Naive B cell (primary cell): Measurements from ENCODE around the gene ELFN2. TPM values are rescaled to one million over a fixed set of nuclear protein-coding genes. Genes with fewer than 3 reads are reported as not detected.
A peak's percentile ranks its signal among the peaks of the same experiment; 100 is the strongest.

Experiments
- ATAC-seq, 2 donors: fragments of 150-1000 bp; cut with Tn5 transposase; 2 replicates each; pipeline ENCODE4 v1.10.0; 2021; ENCODE audit warnings: low read depth in 2 of 2, mild to moderate bottlenecking in 2 of 2, moderate library complexity in 2 of 2
- DNase-seq: peaks from one replicate; pipeline ENCODE4 v3.0.0; 2022
- H3K27ac Mint-ChIP-seq, 6 donors: one replicate each; pipeline ENCODE4 v1.8.0; 2020 to 2022; ENCODE audit warnings: mild to moderate bottlenecking in 6 of 6, mixed read lengths in 6 of 6, moderate library complexity in 5 of 6, inconsistent platforms in 2 of 6
- H3K27me3 Mint-ChIP-seq, 3 donors: one replicate each; pipeline ENCODE4 v1.8.0; 2021 to 2022; ENCODE audit warnings: mixed read lengths in 3 of 3, mild to moderate bottlenecking in 1 of 3
- H3K36me3 Mint-ChIP-seq, 2 donors: one replicate each; pipeline ENCODE4 v1.8.0; 2020 to 2022; ENCODE audit warnings: mixed read lengths in 2 of 2, inconsistent platforms in 1 of 2, mild to moderate bottlenecking in 1 of 2
- H3K4me1 Mint-ChIP-seq, 3 donors: one replicate each; pipeline ENCODE4 v1.8.0; 2020 to 2022; ENCODE audit warnings: mixed read lengths in 3 of 3, inconsistent platforms in 1 of 3, mild to moderate bottlenecking in 1 of 3, moderate library complexity in 1 of 3
- H3K4me3 Mint-ChIP-seq, 8 donors: one replicate each; pipeline ENCODE4 v1.8.0; 2020 to 2022; ENCODE audit warnings: mild to moderate bottlenecking in 8 of 8, mixed read lengths in 8 of 8, moderate library complexity in 8 of 8, inconsistent platforms in 2 of 8
- H3K9me3 Mint-ChIP-seq, 7 donors: one replicate each; pipeline ENCODE4 v1.8.0; 2020 to 2022; ENCODE audit warnings: mixed read lengths in 7 of 7, mild to moderate bottlenecking in 5 of 7, inconsistent platforms in 2 of 7, moderate library complexity in 1 of 7
- polyA plus RNA-seq, 6 donors: library from polyadenylated mRNA; unstranded; fragments of 300-500 nt; fragmentation: Illumina TruSeq; gene quantifications; one replicate each; pipeline ENCODE4 v1.2.3, GENCODE V29; 2021; ENCODE audit warnings: low read depth in 6 of 6

ELFN2 gene
- polyA plus RNA-seq, 6 donors from 2014 or later, result not detected

DNA sequence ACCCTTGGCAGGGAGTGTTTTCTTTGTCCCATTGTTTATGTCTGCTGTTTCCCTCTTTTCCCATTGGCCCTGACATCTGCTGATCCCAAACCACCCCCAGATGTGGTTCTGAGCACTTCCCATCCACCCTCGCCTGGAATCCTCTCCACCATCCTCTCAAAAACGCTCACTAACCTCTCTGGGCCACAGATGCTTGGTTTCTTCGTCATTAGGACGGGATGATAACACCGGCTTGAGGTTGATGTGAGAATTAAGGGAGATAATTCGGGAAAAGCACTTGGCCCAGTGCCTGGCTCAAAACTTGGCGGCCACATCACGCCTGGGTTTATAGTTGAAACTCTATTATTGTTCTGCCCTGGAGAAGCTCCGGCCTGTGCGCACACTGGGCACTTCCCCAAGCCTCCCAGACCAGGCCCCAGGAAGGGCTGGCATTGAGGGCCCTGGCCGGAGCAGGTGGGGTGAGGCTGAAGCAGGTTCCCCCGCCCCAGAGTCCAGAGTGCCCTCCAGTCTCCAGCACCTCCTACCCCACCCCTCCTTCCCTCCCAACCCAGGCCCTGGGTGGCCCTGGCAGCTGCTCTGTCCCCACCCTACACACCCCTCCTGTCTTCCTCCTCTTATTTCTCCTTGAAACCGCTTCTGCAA is 81.3 kb downstream of the ELFN2 start:
- DNase-seq, result no peak
- no peak overlapping the region for H3K4me3 Mint-ChIP-seq
- ATAC-seq, result no peak
- peak overlapping the region in 1 of 6 donors; percentile 49 for H3K27ac Mint-ChIP-seq
- no peaks in the 10 kb centered on the region for H3K36me3 Mint-ChIP-seq
- H3K9me3 Mint-ChIP-seq, result no peaks in the 10 kb centered on the region
- peaks cover 0 to 5% (median 0%) of the 10 kb centered on the region in 3 donors for H3K4me1 Mint-ChIP-seq
- peaks cover 0 to 34% (median 30%) of the 10 kb centered on the region in 3 donors for H3K27me3 Mint-ChIP-seq

DNA sequence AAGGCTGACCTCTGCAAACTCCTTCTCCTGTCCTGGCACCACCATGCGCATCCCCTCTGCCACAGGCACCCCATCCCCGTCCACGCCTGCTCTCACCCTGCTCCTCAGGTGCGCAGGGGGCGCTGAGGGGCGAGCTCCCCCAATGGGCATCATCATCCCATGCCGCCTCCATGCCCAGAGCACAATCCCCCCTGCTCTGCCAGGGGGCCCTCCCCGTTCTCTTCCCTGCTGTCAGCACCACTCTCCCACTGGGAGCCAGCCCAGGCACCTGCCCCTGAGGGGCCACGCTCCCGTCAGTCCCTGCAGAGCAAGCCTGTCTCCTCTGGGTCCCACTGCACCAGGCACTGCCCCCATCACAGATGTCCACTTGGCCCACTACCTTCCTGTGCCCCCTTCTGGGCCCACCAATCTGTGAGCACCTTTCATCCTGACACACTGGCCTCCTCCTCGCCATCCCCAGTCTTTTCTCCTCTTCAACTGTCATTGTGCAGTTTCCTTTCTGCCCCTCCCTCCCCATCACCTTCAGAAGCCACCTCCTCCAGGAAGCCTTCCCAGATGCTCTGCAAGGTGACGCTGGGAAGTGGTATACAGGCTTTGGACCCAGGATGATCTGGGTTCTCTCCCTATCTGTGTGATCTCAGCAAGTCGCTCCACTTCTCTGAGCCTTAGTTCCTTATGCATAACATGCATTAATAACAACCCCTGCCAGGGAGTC is 82.4 kb downstream of the ELFN2 start:
- H3K4me1 Mint-ChIP-seq, result peaks cover 0 to 5% (median 0%) of the 10 kb centered on the region in 3 donors
- H3K27me3 Mint-ChIP-seq, result peaks cover 0 to 39% (median 35%) of the 10 kb centered on the region in 3 donors
- no peak overlapping the region for H3K4me3 Mint-ChIP-seq
- ATAC-seq (no peak), DNase-seq (no peak)
- peak overlapping the region in 1 of 6 donors; percentile 82 for H3K27ac Mint-ChIP-seq
- H3K9me3 Mint-ChIP-seq, result no peaks in the 10 kb centered on the region
- H3K36me3 Mint-ChIP-seq, result no peaks in the 10 kb centered on the region

DNA sequence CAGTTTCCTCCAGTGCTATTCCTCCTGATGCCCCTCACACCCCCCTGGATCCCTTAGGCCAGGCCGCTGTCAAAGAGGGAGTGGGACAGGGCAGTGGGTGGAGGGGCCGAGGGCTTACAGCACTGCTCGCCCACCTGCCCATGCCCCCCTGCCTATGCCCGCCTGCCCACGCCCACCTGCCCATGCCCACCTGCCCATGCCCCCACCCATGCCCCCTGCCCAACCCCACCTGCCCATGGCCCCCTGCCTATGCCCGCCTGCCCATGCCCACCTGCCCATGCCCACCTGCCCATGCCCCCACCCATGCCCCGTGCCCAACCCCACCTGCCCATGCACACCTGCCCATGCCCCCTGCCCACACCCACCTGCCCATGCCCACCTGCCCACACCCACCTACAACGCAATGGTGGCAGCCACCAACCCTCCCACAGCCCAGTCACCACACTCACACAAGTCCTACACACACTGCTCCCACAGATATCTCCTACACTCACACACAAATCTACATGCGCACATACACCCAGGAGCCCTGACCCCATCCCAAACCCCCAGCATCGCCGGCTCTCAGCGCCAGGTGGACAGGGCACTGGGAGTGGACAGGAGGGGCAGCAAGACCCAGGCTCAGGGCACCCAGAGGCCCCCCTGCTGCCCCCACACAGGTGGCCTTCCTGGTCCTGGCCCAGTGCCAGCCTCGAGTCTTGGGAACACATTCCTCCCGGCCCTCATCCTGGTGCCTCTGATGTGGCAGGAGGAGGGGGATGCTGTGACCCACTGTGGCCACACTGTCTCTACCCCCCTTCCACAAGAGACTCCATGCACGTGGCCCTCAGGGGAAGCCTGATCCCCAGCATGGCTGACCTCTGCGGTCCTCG is 83.2 kb downstream of the ELFN2 start:
- peaks cover 0 to 5% (median 0%) of the 10 kb centered on the region in 3 donors for H3K4me1 Mint-ChIP-seq
- DNase-seq (no peak), ATAC-seq (no peak)
- no peaks in the 10 kb centered on the region for H3K36me3 Mint-ChIP-seq
- H3K27me3 Mint-ChIP-seq, result peaks cover 4 to 39% (median 39%) of the 10 kb centered on the region in 3 donors
- H3K9me3 Mint-ChIP-seq, result no peaks in the 10 kb centered on the region
- H3K27ac Mint-ChIP-seq, result no peak overlapping the region
- no peak overlapping the region for H3K4me3 Mint-ChIP-seq

DNA sequence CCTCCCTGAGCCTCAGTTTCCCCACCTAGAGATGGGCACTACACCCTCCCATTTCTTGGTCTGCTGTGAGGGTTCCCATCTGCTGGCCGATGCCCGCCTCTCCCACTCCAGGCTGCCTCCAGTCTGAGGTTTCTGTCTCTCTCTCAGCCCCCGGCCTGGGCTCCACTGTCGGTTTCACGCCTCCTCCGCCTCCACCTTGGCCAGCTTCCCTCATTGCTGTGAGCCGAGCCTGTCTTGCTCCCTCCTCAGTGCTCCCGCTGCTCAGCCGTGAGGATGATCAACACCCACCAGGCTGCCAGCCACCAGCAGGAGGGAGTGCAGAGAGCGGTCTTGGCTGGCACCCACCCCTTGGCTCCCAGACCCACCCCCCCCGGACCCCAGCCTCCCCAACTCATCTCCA is 83.9 kb downstream of the ELFN2 start:
- H3K27me3 Mint-ChIP-seq, result peaks cover 4 to 47% (median 44%) of the 10 kb centered on the region in 3 donors
- no peaks in the 10 kb centered on the region for H3K9me3 Mint-ChIP-seq
- DNase-seq (no peak), ATAC-seq (no peak)
- no peak overlapping the region for H3K27ac Mint-ChIP-seq
- no peak overlapping the region for H3K4me3 Mint-ChIP-seq
- peaks cover 0 to 6% (median 0%) of the 10 kb centered on the region in 3 donors for H3K4me1 Mint-ChIP-seq
- no peaks in the 10 kb centered on the region for H3K36me3 Mint-ChIP-seq

DNA sequence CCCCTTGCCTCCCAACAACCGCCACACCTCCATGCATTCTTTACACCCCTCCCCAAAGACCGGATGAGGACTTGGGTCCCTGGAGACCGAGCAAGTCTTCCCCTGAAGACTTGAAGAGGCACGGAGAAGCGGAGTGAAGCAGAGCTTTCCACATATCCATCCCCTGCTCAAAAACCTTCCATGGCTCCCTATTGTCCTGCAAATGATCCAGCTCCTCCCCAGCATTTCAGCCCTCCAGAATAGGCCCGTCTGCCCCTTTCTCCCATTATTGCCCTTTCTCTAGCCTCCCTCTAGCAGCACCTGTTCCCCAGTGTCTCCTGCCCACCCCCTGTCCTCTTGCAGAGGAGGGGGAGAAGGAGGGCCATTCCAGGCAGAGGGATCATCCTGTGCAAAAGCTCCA is 85.2 kb downstream of the ELFN2 start:
- ATAC-seq, result no peak
- peaks cover 4 to 58% (median 50%) of the 10 kb centered on the region in 3 donors for H3K27me3 Mint-ChIP-seq
- H3K4me1 Mint-ChIP-seq, result peaks cover 0 to 10% (median 5%) of the 10 kb centered on the region in 3 donors
- no peaks in the 10 kb centered on the region for H3K9me3 Mint-ChIP-seq
- no peaks in the 10 kb centered on the region for H3K36me3 Mint-ChIP-seq
- H3K4me3 Mint-ChIP-seq, result no peak overlapping the region
- H3K27ac Mint-ChIP-seq, result no peak overlapping the region
- no peak for DNase-seq

DNA sequence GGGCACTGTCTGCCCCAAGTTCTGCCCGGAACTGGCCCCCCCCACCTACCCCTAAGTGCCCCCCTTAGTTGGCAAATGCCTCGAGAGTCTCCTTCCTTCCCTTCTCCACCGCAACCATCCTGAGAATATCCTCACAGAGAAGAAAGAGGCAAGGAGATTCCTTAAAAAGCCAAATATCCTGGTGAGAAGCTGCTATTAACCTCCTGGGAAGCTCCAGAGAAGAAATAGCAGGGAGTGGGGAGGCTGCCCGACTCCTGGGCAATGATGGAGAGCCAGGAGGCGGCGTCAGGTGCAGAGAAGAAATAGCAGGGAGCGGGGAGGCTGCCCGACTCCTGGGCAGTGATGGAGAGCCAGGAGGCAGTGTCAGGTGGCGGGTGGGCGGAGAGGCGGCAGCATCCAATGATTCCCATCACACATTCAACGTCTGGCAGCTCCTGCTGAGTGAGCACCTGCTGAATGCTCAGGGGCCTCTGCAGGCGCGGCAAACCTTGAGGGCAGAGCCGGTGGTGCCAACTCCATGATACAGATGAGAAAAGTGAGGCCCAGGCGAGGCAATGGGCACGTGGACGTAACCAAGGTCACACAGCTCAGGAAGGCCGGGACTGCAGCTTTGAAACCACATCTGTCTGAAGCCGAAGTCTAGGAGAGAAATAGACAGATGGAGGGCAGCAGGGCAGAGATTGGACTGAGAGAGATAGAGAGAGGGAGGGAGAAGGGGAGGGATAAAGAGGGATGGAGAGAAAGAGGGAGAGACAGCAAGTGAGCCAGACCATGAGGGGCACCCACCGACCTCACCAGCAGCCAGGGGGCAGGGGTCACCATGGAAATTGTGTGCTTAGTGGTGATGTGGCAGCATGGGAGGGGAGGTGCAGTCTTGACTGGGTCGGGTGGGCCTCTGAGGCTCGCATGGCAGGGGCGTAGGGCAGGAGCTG is 86.7 kb downstream of the ELFN2 start:
- H3K27ac Mint-ChIP-seq, result no peak overlapping the region

DNA sequence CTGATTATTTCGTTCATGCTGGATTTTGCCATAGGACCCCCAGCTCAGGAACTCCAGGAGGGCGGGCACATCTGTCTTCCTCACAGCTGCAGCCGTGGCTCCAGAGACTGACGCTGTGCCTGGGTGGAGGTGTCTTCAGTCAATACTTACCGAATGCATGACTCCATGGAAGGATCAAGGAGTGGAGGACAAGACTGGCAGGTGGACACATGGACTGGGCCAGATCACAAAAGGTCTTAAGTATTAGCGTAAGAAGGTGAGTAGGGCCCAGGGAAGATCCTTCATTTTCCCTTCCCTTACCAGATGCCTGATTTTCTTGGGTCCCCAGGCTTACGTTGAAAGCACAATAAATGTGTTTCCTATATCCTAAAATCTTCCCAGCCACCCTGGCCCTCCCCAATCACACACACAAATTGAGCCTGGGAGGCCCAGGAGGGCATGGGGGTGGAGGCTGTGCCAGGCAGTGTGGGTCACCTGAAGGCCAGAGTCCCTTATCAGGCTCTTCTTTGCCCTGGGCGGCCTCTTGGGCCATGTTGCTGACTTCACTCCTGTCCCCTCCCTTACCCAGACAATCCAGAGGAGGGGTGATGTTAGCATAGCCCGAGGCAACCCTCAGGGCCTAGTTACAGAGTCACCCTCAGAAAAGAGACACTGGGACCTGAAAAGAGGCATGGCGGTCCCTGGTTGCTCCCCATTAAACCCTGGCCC is 88.6 kb downstream of the ELFN2 start:
- H3K27ac Mint-ChIP-seq, result no peak overlapping the region
- peak overlapping the region in 1 of 8 donors; percentile 3 for H3K4me3 Mint-ChIP-seq
- no peak for ATAC-seq
- no peak for DNase-seq
- no peaks in the 10 kb centered on the region for H3K9me3 Mint-ChIP-seq
- H3K36me3 Mint-ChIP-seq, result no peaks in the 10 kb centered on the region
- H3K27me3 Mint-ChIP-seq, result peaks cover 22 to 75% (median 56%) of the 10 kb centered on the region in 3 donors
- peaks cover 12 to 18% (median 17%) of the 10 kb centered on the region in 3 donors for H3K4me1 Mint-ChIP-seq

More for the DNA sequence above, 86.7 kb downstream of the ELFN2 start:
- Mint-ChIP-seq H3K4me1 (peaks cover 5 to 10% (median 5%) of the 10 kb centered on the region in 3 donors), H3K9me3 (no peaks in the 10 kb centered on the region), H3K4me3 (no peak overlapping the region), H3K27me3 (peaks cover 9 to 73% (median 57%) of the 10 kb centered on the region in 3 donors), H3K36me3 (no peaks in the 10 kb centered on the region)
- ATAC-seq (no peak), DNase-seq (no peak)

DNA sequence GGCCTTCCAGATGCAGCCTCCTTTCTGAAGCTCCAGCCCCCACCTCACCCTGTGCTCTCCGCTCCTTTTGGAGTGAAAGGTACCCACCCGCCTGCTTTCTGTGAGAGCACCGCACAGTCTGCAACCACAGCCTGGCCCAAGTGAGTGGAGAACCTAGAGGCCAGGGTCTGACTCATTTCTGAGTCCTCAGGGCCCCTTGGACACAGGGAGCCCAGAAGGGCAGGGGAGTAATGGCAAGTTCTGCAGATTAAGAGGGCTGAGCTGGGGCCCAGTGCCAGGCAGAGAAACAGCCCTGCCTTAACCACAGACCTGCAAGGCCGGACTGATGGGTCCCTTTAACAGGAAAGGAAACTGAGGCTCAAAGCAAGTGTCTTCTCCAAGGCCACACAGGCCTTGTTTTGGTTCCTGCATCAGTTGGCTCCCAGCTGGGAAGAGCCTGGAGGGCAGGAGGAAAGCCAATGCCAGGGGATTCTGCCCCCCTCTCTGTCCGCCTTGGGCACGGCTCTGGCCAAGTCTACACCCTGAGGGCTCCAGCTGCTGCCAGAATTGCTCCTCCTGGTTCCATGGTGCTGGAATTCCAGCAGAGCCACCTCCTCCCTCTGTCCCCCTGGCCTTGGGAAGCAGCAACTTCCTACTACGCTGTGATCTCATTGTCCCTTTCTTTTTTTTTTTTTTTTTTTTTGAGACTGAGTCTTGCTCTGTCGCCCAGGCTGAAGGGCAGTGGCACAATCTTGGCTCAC is 89.9 kb downstream of the ELFN2 start:
- Mint-ChIP-seq H3K4me1 (peaks cover 12 to 23% (median 18%) of the 10 kb centered on the region in 3 donors), H3K27ac (peak overlapping the region in 2 of 6 donors; percentile 37 to 76), H3K4me3 (no peak overlapping the region), H3K9me3 (no peaks in the 10 kb centered on the region), H3K27me3 (peaks cover 28 to 81% (median 64%) of the 10 kb centered on the region in 3 donors), H3K36me3 (no peaks in the 10 kb centered on the region)
- DNase-seq (no peak), ATAC-seq (no peak)

DNA sequence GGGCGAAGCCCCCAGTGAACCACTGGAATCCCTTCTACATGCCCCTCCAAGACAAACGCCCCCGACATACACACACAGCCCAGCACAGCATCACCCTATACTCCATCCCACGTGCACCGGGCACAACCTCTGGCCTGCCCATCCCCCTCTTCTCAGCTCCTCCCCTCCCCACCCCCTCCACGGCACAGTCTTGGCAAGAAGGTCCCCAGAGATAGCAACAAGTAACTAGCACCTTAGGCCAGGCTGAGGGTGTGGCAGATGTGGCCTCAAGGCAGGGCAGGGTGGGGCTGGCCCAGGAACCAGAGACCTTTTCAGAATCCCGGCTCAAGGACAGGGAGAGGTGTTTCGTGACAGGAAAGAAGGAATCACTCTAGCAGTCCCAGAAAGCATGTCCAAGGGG is 90.7 kb downstream of the ELFN2 start:
- no peak overlapping the region for H3K4me3 Mint-ChIP-seq
- H3K4me1 Mint-ChIP-seq, result peaks cover 12 to 23% (median 16%) of the 10 kb centered on the region in 3 donors
- DNase-seq (no peak), ATAC-seq (no peak)
- peaks cover 31 to 83% (median 64%) of the 10 kb centered on the region in 3 donors for H3K27me3 Mint-ChIP-seq
- H3K27ac Mint-ChIP-seq, result no peak overlapping the region
- no peaks in the 10 kb centered on the region for H3K9me3 Mint-ChIP-seq
- H3K36me3 Mint-ChIP-seq, result no peaks in the 10 kb centered on the region

DNA sequence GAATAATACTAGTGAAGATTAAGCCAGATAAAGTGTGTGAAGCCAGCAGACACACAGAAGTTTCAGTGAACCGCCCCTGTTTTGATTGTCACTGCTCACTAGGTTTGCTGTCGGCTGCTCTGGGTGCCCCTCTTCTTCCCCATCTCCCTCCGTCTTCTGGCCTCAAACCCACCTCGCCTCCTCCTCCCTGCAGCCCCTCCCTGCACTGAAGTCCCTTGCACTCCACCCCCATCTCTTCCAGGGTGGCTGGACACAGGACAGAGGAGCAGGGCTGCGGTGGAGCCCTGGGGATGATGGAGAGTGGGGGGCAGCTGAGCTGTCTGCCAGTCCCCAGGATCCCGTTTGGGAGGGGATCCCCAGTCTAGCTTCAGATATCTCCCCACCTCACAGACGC is 91.5 kb downstream of the ELFN2 start:
- no peak for DNase-seq
- Mint-ChIP-seq H3K27ac (peak overlapping the region in 1 of 6 donors; percentile 74), H3K9me3 (no peaks in the 10 kb centered on the region), H3K27me3 (peaks cover 35 to 90% (median 59%) of the 10 kb centered on the region in 3 donors), H3K4me1 (peaks cover 12 to 23% (median 17%) of the 10 kb centered on the region in 3 donors), H3K4me3 (peak overlapping the region in 3 of 8 donors; percentile 48 to 72 (median 70)), H3K36me3 (no peaks in the 10 kb centered on the region)
- ATAC-seq, result no peak

DNA sequence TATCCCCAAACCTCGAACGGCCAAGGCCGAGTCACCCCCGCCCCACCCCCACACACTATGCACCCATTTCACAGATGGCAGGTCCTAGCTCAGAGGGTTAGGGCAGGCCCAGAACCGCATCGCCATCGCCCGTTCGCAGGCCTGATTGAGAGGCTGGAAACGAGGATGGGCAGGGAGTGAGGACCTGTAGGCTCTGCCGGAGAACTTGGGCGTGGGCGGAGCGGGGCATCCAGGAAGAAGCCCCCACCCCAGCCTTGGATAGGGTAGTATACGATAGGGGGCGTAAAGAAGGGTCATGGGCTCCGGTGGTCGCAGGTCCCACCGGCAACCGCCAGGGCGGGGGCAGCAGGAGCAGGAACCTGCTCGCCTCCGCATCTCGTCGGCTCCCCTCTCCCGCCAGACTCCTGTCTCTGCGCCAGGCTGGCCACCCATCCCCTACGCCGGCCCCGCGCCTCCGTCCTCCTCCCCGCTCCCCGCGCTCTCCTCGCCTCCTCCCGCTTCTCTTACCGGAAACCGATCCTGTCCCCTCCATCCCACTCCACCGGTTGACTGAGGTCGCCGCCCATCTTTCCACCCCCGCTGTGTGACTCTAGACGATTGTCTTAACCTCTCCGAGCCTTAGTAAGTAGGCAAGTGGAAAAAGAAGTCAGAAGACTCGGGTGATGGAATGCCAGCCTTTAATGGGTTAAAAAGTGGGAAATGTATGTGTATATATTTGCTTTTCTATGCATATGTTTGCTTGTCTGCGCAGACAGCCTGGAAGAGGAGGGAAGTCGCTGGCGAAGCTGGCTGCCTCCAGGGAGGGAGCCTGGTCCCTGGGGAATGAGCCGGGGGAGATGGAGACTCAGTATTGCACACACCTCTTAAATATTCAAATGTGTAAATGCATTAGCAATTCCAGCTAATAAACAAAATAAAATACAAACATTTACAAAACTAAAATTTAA is 92.1 kb downstream of the ELFN2 start:
- Mint-ChIP-seq H3K4me1 (peaks cover 12 to 23% (median 17%) of the 10 kb centered on the region in 3 donors), H3K27ac (peak overlapping the region in 1 of 6 donors; percentile 71), H3K9me3 (no peaks in the 10 kb centered on the region)

More for the DNA sequence above, 92.1 kb downstream of the ELFN2 start:
- H3K4me3 Mint-ChIP-seq, result peak overlapping the region in 6 of 8 donors; percentile 15 to 72 (median 64)
- no peak for DNase-seq
- peak in 1 of 2 donors; percentile 28 for ATAC-seq
- H3K27me3 Mint-ChIP-seq, result peaks cover 35 to 87% (median 58%) of the 10 kb centered on the region in 3 donors
- no peaks in the 10 kb centered on the region for H3K36me3 Mint-ChIP-seq
